ENCODE results near the gene HGF. TPM values are rescaled to one million over a fixed set of nuclear protein-coding genes. Genes with fewer than 3 reads are reported as not detected.
"Not testable (repeated sequence)": the region's sequence is repeated elsewhere in the genome, so short reads cannot be mapped to it uniquely, and the experiment has no call there.

Gene HGF
- total RNA-seq, 1 experiment from 2014 or later: 0.72 TPM

GRCh38 chr7:81810476-81811155 lies 40.8 kb upstream of the HGF start:
- CTCF ChIA-PET: no interaction called here
- no peak for TF ChIP-seq PRDM15 (CRISPR knock-in tag; IDR thresholded peaks at IDR 0.05)
- no peak for TF ChIP-seq EMX1 (CRISPR knock-in tag; IDR thresholded peaks at IDR 0.05)
- TF ChIP-seq ZNF121 (CRISPR knock-in tag; IDR thresholded peaks at IDR 0.05): no peak
- no peak for TF ChIP-seq TP53 (CRISPR knock-in tag; IDR thresholded peaks at IDR 0.05)
- no peak for TF ChIP-seq NR1H2 (CRISPR knock-in tag; IDR thresholded peaks at IDR 0.05)
- TF ChIP-seq E2F5 (CRISPR knock-in tag; IDR thresholded peaks at IDR 0.05): no peak
- no peak for TF ChIP-seq FOXJ3 (CRISPR knock-in tag; IDR thresholded peaks at IDR 0.05; ENCODE audit: borderline replicate concordance)
- TF ChIP-seq ZNF281 (CRISPR knock-in tag; IDR thresholded peaks at IDR 0.05): no peak
- POLR2A ChIA-PET: no interaction called here
- H3K27ac Mint-ChIP-seq: no peak overlapping the region
- H3K27me3 Mint-ChIP-seq (ENCODE audit: low read depth): no peaks in the 10 kb centered on the region
- DNase-seq (ENCODE audit: low spot score) (no peak), ATAC-seq (no peak)
- H3K4me3 Mint-ChIP-seq: no peak overlapping the region
- 0 out of 2 replicates have a peak, but pooled peaks cover 2% of the 10 kb centered on the region for H3K4me1 Mint-ChIP-seq
- peaks cover 3% of the 10 kb centered on the region; the same call in 1 of the 2 replicates for H3K9me3 Mint-ChIP-seq
- H3K36me3 Mint-ChIP-seq: no peaks in the 10 kb centered on the region

GRCh38 chr7:81808310-81808709 lies 38.5 kb upstream of the HGF start:
- H3K4me1 Mint-ChIP-seq; CTCF ChIA-PET; H3K4me3 Mint-ChIP-seq; H3K9me3 Mint-ChIP-seq; H3K27ac Mint-ChIP-seq; H3K36me3 Mint-ChIP-seq; DNase-seq (ENCODE audit: low spot score); H3K27me3 Mint-ChIP-seq (ENCODE audit: low read depth); ATAC-seq: not testable (repeated sequence)
- POLR2A ChIA-PET: interaction anchor here (0.7 kb wide), 1 partner anchor 639 kb away, joined by 3 read pairs; no protein-coding TSS in a partner anchor

GRCh38 chr7:81803267-81803666 lies 33.4 kb upstream of the HGF start:
- Mint-ChIP-seq H3K27me3 (ENCODE audit: low read depth) (no peaks in the 10 kb centered on the region), H3K36me3 (no peaks in the 10 kb centered on the region), H3K4me3 (no peak overlapping the region), H3K27ac (no peak overlapping the region), H3K9me3 (peaks cover under 1% of the 10 kb centered on the region; the same call in 1 of the 2 replicates), H3K4me1 (peaks cover 4% of the 10 kb centered on the region)
- DNase-seq (ENCODE audit: low spot score): no peak
- ChIA-PET POLR2A (no interaction called here), CTCF (no interaction called here)
- ATAC-seq: no peak
- TF ChIP-seq HMGXB4 (CRISPR knock-in tag; IDR thresholded peaks at IDR 0.05): no peak
- no peak for TF ChIP-seq ZMAT4 (CRISPR knock-in tag; IDR thresholded peaks at IDR 0.05)
- TF ChIP-seq SMAD4 (CRISPR knock-in tag; IDR thresholded peaks at IDR 0.05): no peak
